ENCODE results near the gene EEF1A2.
"Not testable (repeated sequence)": the region's sequence is repeated elsewhere in the genome, so short reads cannot be mapped to it uniquely, and the experiment has no call there.

The EEF1A2 gene

GRCh38 chr20:63519668-63520503 is 21.0 kb upstream of the EEF1A2 start:
- DNase-seq, result peak; percentile 63 to 75

- no peak for DNase-seq
Observed at GRCh38 chr20:63518946-63519667, 20.2 kb upstream of the EEF1A2 start.

- DNase-seq, result no peak
Observed at GRCh38 chr20:63518351-63518861, 19.5 kb upstream of the EEF1A2 start.

GRCh38 chr20:63517376-63518309 is 18.8 kb upstream of the EEF1A2 start:
- no peak for DNase-seq

- not testable (repeated sequence) for DNase-seq
Observed at GRCh38 chr20:63514520-63514919, 15.6 kb upstream of the EEF1A2 start.

- DNase-seq, result no peak
Observed at GRCh38 chr20:63513207-63513606, 14.3 kb upstream of the EEF1A2 start.

- no peak for DNase-seq
Observed at GRCh38 chr20:63509088-63509564, 10.2 kb upstream of the EEF1A2 start.

- DNase-seq, result no peak
Observed at GRCh38 chr20:63508072-63508768, 9.3 kb upstream of the EEF1A2 start.

GRCh38 chr20:63507083-63507743 is 8.3 kb upstream of the EEF1A2 start:
- no peak for DNase-seq

- DNase-seq, result no peak
Observed at GRCh38 chr20:63505723-63506122, 6.8 kb upstream of the EEF1A2 start.

GRCh38 chr20:63505281-63505680 is 6.4 kb upstream of the EEF1A2 start:
- no peak for DNase-seq

GRCh38 chr20:63504642-63505041 is 5.8 kb upstream of the EEF1A2 start:
- DNase-seq, result no peak

GRCh38 chr20:63503524-63503923 is 4.6 kb upstream of the EEF1A2 start:
- no peak for DNase-seq

GRCh38 chr20:63502671-63503172 is 3.8 kb upstream of the EEF1A2 start:
- no peak for DNase-seq

GRCh38 chr20:63501818-63502670 is 3.2 kb upstream of the EEF1A2 start:
- DNase-seq, result no peak

GRCh38 chr20:63500902-63501817 is 2.3 kb upstream of the EEF1A2 start:
- no peak for DNase-seq

GRCh38 chr20:63500151-63500901 is 1.4 kb upstream of the EEF1A2 start:
- no peak for DNase-seq

- DNase-seq, result no peak
Observed at GRCh38 chr20:63499338-63499969, 571 bp upstream of the EEF1A2 start.
